Lung (tissue), 12 donors: ENCODE data around the gene STX17. TPM values are rescaled to one million over a fixed set of nuclear protein-coding genes. Genes with fewer than 3 reads are reported as not detected.
A peak's percentile ranks its signal among the peaks of the same experiment; 100 is the strongest.

Source experiments
- ATAC-seq: fragments of 200-7000 bp; cut with Tn5 transposase; one replicate; pipeline ENCODE4 v1.9.1; 2020; ENCODE audit warnings: moderate number of reproducible peaks; ENCODE audit not compliant: insufficient read depth, low FRiP score
- DNase-seq, 3 donors: peaks; one replicate each; pipeline ENCODE4 v3.0.0-alpha.2; 2013 to 2017
- H3K27ac ChIP-seq, 2 donors: one replicate each; pipeline ENCODE4 v1.5.1; 2013; ENCODE audit warnings: mild to moderate bottlenecking in 2 of 2, moderate library complexity in 2 of 2, control low read depth in 1 of 2, inconsistent platforms in 1 of 2, low read depth in 1 of 2, low read length in 1 of 2
- H3K27me3 ChIP-seq, 3 donors: one replicate each; pipeline ENCODE4 v1.5.1; 2013; ENCODE audit warnings: low read length in 2 of 3; ENCODE audit not compliant: control insufficient read depth in 3 of 3, insufficient read depth in 3 of 3
- H3K36me3 ChIP-seq, 4 donors: one replicate each; pipeline ENCODE4 v1.5.1; 2013; ENCODE audit warnings: low read length in 4 of 4, mild to moderate bottlenecking in 1 of 4, moderate library complexity in 1 of 4; ENCODE audit not compliant: control insufficient read depth in 4 of 4, insufficient read depth in 4 of 4
- H3K4me1 ChIP-seq, 5 donors: one replicate each; pipeline ENCODE4 v1.5.1; 2013; ENCODE audit warnings: low read length in 5 of 5, mild to moderate bottlenecking in 2 of 5, moderate library complexity in 1 of 5; ENCODE audit not compliant: control insufficient read depth in 5 of 5, insufficient read depth in 5 of 5
- H3K4me3 ChIP-seq: one replicate; pipeline ENCODE4 v1.5.1; 2013; ENCODE audit warnings: mild to moderate bottlenecking, control low read depth, moderate library complexity
- H3K9ac ChIP-seq, 2 donors: one replicate each; pipeline ENCODE4 v1.5.1; 2013; ENCODE audit warnings: low read length in 2 of 2, control low read depth in 1 of 2; ENCODE audit not compliant: insufficient read depth in 1 of 2
- H3K9me3 ChIP-seq, 4 donors: one replicate each; pipeline ENCODE4 v1.5.1; 2013; ENCODE audit warnings: low read length in 3 of 4, mild to moderate bottlenecking in 1 of 4, moderate library complexity in 1 of 4; ENCODE audit not compliant: control insufficient read depth in 4 of 4, insufficient read depth in 3 of 4
- CTCF ChIP-seq: IDR thresholded peaks from 2 replicates; pipeline ENCODE4 v1.5.1; 2012; ENCODE audit warnings: mild to moderate bottlenecking; ENCODE audit errors: control extremely low read depth, extremely low read depth
- WGBS, 2 donors: extraction: QIAGEN DNeasy Blood & Tissue Kit; methylation state at CpG; one replicate each; pipeline ENCODE4 v1.1.7; 2013; 5-methylcytosine and 5-hydroxymethylcytosine counted together
- polyA plus RNA-seq, 2 donors: library from polyadenylated mRNA; stranded (reverse); fragments of 200-250 nt; gene quantifications; one replicate each; pipeline ENCODE4 v1.2.1, GENCODE V29; 2013
- total RNA-seq, 2 donors: library from RNA; depleted of rRNA in 1 of 2; stranded (reverse); fragments of >200 nt in 1 of 2; gene quantifications; one replicate each; pipeline ENCODE4 v1.2.1, GENCODE V29; 2014 to 2021
- donor health status: control.
- donor health status: control.
- donor health status: Bipolar disorder and iron deficiency.
- donor health status: healthy.
- donor health status: DM: yes; HTN: yes; CAD: no.

The STX17 gene
- total and polyA plus RNA-seq, 4 donors, result 4.7 to 55.0 (median 18.7) TPM

GRCh38 chr9:99966001-99966400 lies 59.5 kb downstream of the STX17 start:
- peak overlapping the region in 1 of 2 donors; percentile 1 for H3K9ac ChIP-seq
- H3K27me3 ChIP-seq, result no peaks in the 10 kb centered on the region
- H3K27ac ChIP-seq, result no peak overlapping the region
- 95 to 97% methylated on average over 2 of the region's 2 CpGs for WGBS, 2 donors
- no peak for ATAC-seq
- no peak for TF ChIP-seq CTCF
- H3K4me1 ChIP-seq, result no peaks in the 10 kb centered on the region
- H3K36me3 ChIP-seq, result peaks cover 9 to 32% (median 29%) of the 10 kb centered on the region in 4 donors
- no peak for DNase-seq
- no peak overlapping the region for H3K4me3 ChIP-seq
- H3K9me3 ChIP-seq, result no peaks in the 10 kb centered on the region

GRCh38 chr9:99966716-99967115 lies 60.3 kb downstream of the STX17 start:
- no peaks in the 10 kb centered on the region for H3K4me1 ChIP-seq
- no peak for TF ChIP-seq CTCF
- H3K27me3 ChIP-seq, result no peaks in the 10 kb centered on the region
- H3K27ac ChIP-seq, result peak overlapping the region in 1 of 2 donors; percentile 33
- H3K9ac ChIP-seq, result no peak overlapping the region
- H3K36me3 ChIP-seq, result peaks cover 9 to 29% (median 25%) of the 10 kb centered on the region in 4 donors
- ATAC-seq (no peak), DNase-seq (no peak)
- no peak overlapping the region for H3K4me3 ChIP-seq
- WGBS, 2 donors, result 65 to 87% methylated on average over 2 of the region's 2 CpGs
- no peaks in the 10 kb centered on the region for H3K9me3 ChIP-seq

- no peak for ATAC-seq
- H3K36me3 ChIP-seq, result peaks cover 9 to 29% (median 24%) of the 10 kb centered on the region in 4 donors
- WGBS, 2 donors, result 92 to 98% methylated on average over 2 of the region's 2 CpGs
- H3K27me3 ChIP-seq, result no peaks in the 10 kb centered on the region
- H3K4me1 ChIP-seq, result peaks cover 0 to 1% (median 0%) of the 10 kb centered on the region in 5 donors
- no peak overlapping the region for H3K27ac ChIP-seq
- no peak overlapping the region for H3K9ac ChIP-seq
- H3K9me3 ChIP-seq, result no peaks in the 10 kb centered on the region
- no peak for DNase-seq
- H3K4me3 ChIP-seq, result no peak overlapping the region
- no peak for TF ChIP-seq CTCF
Measured at GRCh38 chr9:99967457-99967856, 61.0 kb downstream of the STX17 start.

GRCh38 chr9:99970481-99970880 lies 64.0 kb downstream of the STX17 start:
- TF ChIP-seq CTCF, result no peak
- ATAC-seq (no peak), DNase-seq (no peak)
- Histone ChIP-seq H3K36me3 (peaks cover 8 to 26% (median 20%) of the 10 kb centered on the region in 4 donors), H3K27ac (no peak overlapping the region), H3K4me1 (peaks cover 0 to 3% (median 0%) of the 10 kb centered on the region in 5 donors), H3K27me3 (no peaks in the 10 kb centered on the region), H3K9me3 (no peaks in the 10 kb centered on the region), H3K9ac (no peak overlapping the region), H3K4me3 (no peak overlapping the region)
- WGBS, 2 donors, result 98 to 100% methylated on average over 2 of the region's 2 CpGs
